Measurements from ENCODE around the gene NXN. TPM values are rescaled to one million over a fixed set of nuclear protein-coding genes. Genes with fewer than 3 reads are reported as not detected.

Gene NXN
- total RNA-seq, 2 donors from 2014 or later, result 0.37 to 0.95 TPM

- H3K36me3 Mint-ChIP-seq (ENCODE audit: low read depth), result peaks cover 22% of the 10 kb centered on the region
- H3K27ac Mint-ChIP-seq, result no peak overlapping the region
- H3K9me3 Mint-ChIP-seq, result no peaks in the 10 kb centered on the region
- no peak for ATAC-seq (replicated peaks)
- H3K4me1 Mint-ChIP-seq, result no peaks in the 10 kb centered on the region
- no peak overlapping the region for H3K4me3 Mint-ChIP-seq
- H3K27me3 Mint-ChIP-seq, result no peaks in the 10 kb centered on the region
Measured at GRCh38 chr17:1010586-1010985, 31.0 kb upstream of the NXN start.

DNA sequence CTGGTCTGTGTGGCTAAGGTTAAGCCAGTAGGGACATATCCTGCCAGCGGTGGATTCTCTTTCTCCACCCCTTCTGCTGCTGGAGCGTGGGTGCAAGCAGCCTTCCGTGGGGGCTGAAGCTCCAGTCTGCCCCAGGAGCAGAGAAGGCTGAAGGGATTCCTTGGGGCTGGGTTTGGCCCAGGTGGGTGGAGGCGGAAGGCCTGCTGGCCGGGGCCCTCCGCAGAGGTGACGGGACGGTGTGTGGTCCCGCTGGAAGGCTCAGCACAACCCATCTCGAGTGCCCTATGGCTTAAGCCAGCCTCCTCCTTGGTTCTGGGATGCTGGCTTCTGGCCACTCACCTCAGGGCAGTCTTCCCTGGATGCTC, 30.5 kb upstream of the NXN start:
- no peaks in the 10 kb centered on the region for H3K9me3 Mint-ChIP-seq
- H3K4me1 Mint-ChIP-seq, result no peaks in the 10 kb centered on the region
- ATAC-seq (replicated peaks), result no peak

GRCh38 chr17:1009229-1010085, 29.9 kb upstream of the NXN start:
- Mint-ChIP-seq H3K9me3 (no peaks in the 10 kb centered on the region), H3K27ac (no peak overlapping the region), H3K4me1 (no peaks in the 10 kb centered on the region), H3K4me3 (no peak overlapping the region), H3K36me3 (ENCODE audit: low read depth) (peaks cover 31% of the 10 kb centered on the region), H3K27me3 (no peaks in the 10 kb centered on the region)
- no peak for ATAC-seq (replicated peaks)

More for the DNA sequence above, 30.5 kb upstream of the NXN start:
- no peak overlapping the region for H3K4me3 Mint-ChIP-seq
- peaks cover 27% of the 10 kb centered on the region for H3K36me3 Mint-ChIP-seq (ENCODE audit: low read depth)
- H3K27me3 Mint-ChIP-seq, result no peaks in the 10 kb centered on the region
- H3K27ac Mint-ChIP-seq, result no peak overlapping the region

- Mint-ChIP-seq H3K9me3 (no peaks in the 10 kb centered on the region), H3K4me1 (no peaks in the 10 kb centered on the region), H3K27ac (no peak overlapping the region), H3K4me3 (no peak overlapping the region), H3K27me3 (no peaks in the 10 kb centered on the region), H3K36me3 (ENCODE audit: low read depth) (peaks cover 40% of the 10 kb centered on the region)
- no peak for ATAC-seq (replicated peaks)
Measured at GRCh38 chr17:1008008-1008761, 28.6 kb upstream of the NXN start.

- no peaks in the 10 kb centered on the region for H3K27me3 Mint-ChIP-seq
- no peaks in the 10 kb centered on the region for H3K4me1 Mint-ChIP-seq
- H3K27ac Mint-ChIP-seq, result no peak overlapping the region
- H3K9me3 Mint-ChIP-seq, result no peaks in the 10 kb centered on the region
- H3K36me3 Mint-ChIP-seq (ENCODE audit: low read depth), result peaks cover 47% of the 10 kb centered on the region
- no peak overlapping the region for H3K4me3 Mint-ChIP-seq
- no peak for ATAC-seq (replicated peaks)
Measured at GRCh38 chr17:1007310-1008007, 27.9 kb upstream of the NXN start.

DNA sequence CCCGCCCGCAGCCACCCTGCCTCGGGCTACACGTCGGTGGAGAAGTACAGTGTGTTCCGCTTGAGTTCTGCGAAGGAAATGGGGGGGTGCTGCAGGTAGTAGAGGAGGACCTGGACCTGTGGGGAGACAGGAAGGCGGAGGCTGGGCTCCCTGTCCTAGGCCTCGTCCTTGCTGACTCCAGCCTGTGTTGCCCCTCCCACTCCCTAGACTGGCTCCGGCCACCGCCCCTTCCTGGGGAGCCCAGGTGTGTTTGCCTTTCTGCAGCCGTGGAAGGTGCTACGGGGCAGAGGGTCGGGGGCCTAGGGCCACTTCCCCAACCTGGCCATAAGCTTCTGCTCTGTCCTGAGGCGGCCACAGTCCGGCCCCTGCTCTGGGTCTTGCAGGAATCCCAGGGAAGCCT, 26.5 kb upstream of the NXN start:
- ATAC-seq (replicated peaks), result no peak
- Mint-ChIP-seq H3K27ac (peak overlapping the region; percentile 50), H3K4me1 (no peaks in the 10 kb centered on the region), H3K9me3 (no peaks in the 10 kb centered on the region), H3K27me3 (no peaks in the 10 kb centered on the region), H3K4me3 (no peak overlapping the region), H3K36me3 (ENCODE audit: low read depth) (peaks cover 54% of the 10 kb centered on the region)

DNA sequence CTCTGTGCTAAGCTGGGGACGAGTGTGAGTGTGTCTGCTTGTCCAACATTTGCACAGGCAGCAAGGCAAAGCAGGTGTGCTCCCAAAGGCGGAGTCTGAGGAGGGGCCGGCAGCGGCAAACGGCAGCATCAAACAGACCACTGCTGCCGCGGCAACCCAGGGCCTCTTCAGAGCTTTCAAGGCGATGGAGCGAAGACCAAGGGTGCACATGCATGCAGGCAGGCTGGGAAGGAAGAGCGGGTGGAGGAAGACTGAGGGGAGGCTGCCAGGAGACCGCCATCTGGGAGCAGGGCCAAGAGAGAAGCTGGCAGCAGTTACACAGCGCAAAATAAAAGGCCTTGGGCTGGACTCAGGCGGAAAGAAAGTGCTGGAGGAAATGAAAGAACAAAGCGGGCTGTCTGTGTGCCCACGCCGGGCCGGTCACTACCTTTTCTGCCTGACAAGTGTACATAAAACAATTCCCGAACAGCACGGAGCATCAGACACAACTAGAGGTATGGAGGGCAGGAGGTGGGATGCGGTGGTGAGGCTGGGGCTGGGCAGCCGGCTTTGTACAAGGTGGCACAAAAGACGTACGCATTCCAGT, 25.9 kb upstream of the NXN start:
- H3K9me3 Mint-ChIP-seq, result no peaks in the 10 kb centered on the region
- no peaks in the 10 kb centered on the region for H3K4me1 Mint-ChIP-seq
- H3K4me3 Mint-ChIP-seq, result no peak overlapping the region
- peaks cover 60% of the 10 kb centered on the region for H3K36me3 Mint-ChIP-seq (ENCODE audit: low read depth)
- no peaks in the 10 kb centered on the region for H3K27me3 Mint-ChIP-seq
- peak overlapping the region; percentile 50 for H3K27ac Mint-ChIP-seq
- no peak for ATAC-seq (replicated peaks)

GRCh38 chr17:1004769-1005295, 25.3 kb upstream of the NXN start:
- H3K9me3 Mint-ChIP-seq, result no peaks in the 10 kb centered on the region
- no peaks in the 10 kb centered on the region for H3K4me1 Mint-ChIP-seq
- no peaks in the 10 kb centered on the region for H3K27me3 Mint-ChIP-seq
- no peak overlapping the region for H3K4me3 Mint-ChIP-seq
- H3K27ac Mint-ChIP-seq, result peak overlapping the region; percentile 50
- H3K36me3 Mint-ChIP-seq (ENCODE audit: low read depth), result peaks cover 66% of the 10 kb centered on the region
- no peak for ATAC-seq (replicated peaks)

- no peak for ATAC-seq (replicated peaks)
- Mint-ChIP-seq H3K4me3 (no peak overlapping the region), H3K27ac (no peak overlapping the region), H3K4me1 (peaks cover 3% of the 10 kb centered on the region), H3K9me3 (no peaks in the 10 kb centered on the region), H3K36me3 (ENCODE audit: low read depth) (peaks cover 69% of the 10 kb centered on the region), H3K27me3 (no peaks in the 10 kb centered on the region)
Measured at GRCh38 chr17:1003972-1004768, 24.6 kb upstream of the NXN start.

GRCh38 chr17:1003633-1003971, 24.0 kb upstream of the NXN start:
- Mint-ChIP-seq H3K27ac (no peak overlapping the region), H3K27me3 (no peaks in the 10 kb centered on the region), H3K36me3 (ENCODE audit: low read depth) (peaks cover 68% of the 10 kb centered on the region)

DNA sequence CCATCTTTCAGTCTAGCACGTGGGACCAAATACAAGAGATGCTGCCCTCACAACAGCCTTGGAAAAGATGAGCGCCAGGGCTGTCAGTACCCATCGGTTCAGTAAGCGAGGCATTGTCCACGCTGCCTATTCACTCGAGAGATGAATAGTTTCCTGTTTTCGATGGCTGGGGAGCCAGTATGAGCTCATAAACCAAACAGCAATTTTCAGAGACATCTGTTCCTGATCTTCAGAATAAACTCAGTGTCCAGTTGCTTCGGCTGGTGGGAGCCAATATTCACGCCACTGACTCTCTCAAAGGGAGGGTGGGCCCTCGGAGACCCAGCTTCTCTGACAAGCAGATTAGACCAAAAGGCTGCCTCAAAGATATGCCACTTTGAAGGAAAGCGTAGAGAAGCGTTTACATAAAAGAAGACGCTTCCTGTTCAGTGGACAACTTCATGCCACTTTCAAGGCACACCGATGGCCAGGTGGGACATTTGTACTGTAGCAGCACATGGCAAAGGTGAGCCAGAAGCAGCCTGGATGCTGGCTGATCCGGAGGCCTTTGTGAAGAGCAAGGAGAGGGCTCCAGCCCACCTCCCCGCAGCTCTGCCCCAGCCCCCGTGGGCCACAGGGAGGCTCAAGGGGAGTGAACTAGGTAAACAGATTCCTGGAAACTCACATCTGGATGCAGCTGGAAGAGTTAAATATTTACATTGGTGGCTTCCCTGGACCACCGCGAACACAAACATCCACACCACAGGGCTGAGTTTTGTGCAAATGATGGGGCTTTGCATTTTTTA, 23.4 kb upstream of the NXN start:
- peak; percentile 34 for ATAC-seq (replicated peaks)
- Mint-ChIP-seq H3K36me3 (ENCODE audit: low read depth) (peaks cover 66% of the 10 kb centered on the region), H3K4me3 (no peak overlapping the region), H3K4me1 (peaks cover 12% of the 10 kb centered on the region), H3K27me3 (no peaks in the 10 kb centered on the region), H3K9me3 (no peaks in the 10 kb centered on the region), H3K27ac (peak overlapping the region; percentile 32)

More at GRCh38 chr17:1003633-1003971, 24.0 kb upstream of the NXN start:
- Mint-ChIP-seq H3K9me3 (no peaks in the 10 kb centered on the region), H3K4me3 (no peak overlapping the region), H3K4me1 (peaks cover 6% of the 10 kb centered on the region)
- ATAC-seq (replicated peaks), result no peak

DNA sequence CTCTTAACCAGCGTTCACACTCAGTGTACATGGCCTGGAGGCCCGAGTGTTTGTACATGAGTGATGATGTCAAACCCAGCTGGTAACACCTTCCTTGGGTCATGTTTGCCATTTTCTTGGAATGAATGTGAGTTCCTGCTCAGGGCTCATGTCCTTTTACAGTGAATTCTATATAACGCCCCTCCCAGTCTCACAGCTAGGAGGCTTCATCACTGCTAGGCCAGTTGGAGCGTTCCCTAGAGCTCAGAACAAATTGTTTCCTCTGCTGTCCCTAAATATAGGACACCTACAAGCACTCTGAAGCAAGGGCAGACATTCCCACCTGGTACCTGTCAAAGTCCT, 22.8 kb upstream of the NXN start:
- peaks cover 66% of the 10 kb centered on the region for H3K36me3 Mint-ChIP-seq (ENCODE audit: low read depth)
- peaks cover 15% of the 10 kb centered on the region for H3K4me1 Mint-ChIP-seq
- ATAC-seq (replicated peaks), result no peak
- no peaks in the 10 kb centered on the region for H3K27me3 Mint-ChIP-seq
- H3K27ac Mint-ChIP-seq, result peak overlapping the region; percentile 12
- H3K9me3 Mint-ChIP-seq, result no peaks in the 10 kb centered on the region
- H3K4me3 Mint-ChIP-seq, result no peak overlapping the region

All from activated T-helper 17 cell treated with anti-CD3 and anti-CD28 coated beads, Interleukin-2, amount 50 U/mL, for 72 hours (primary cell).